Activated CD4-positive, alpha-beta memory T cell treated with anti-CD3 and anti-CD28 coated beads for 36 hours (primary cell): ENCODE measurements around the gene SMAD3. TPM values are rescaled to one million over a fixed set of nuclear protein-coding genes. Genes with fewer than 3 reads are reported as not detected.

Source experiments
- CTCF ChIA-PET: fragments of 350-600 bp; sonication (Branson Sonifier 250); formaldehyde crosslinking; loops from one replicate; lab custom pipeline; 2021; ENCODE audit warnings: antibody characterized with exemption, inconsistent platforms; lab: Charles Lee
- POLR2A ChIA-PET: fragments of 350-600 bp; sonication (Branson Sonifier 250); formaldehyde crosslinking; loops from one replicate; lab custom pipeline; 2021; ENCODE audit warnings: antibody characterized with exemption; lab: Charles Lee
- DNase-seq: peaks from one replicate; pipeline ENCODE4 v3.0.0-alpha.2; 2020
- H3K27ac Mint-ChIP-seq: one replicate; pipeline ENCODE4 v1.8.0; 2021; ENCODE audit warnings: mixed read lengths
- H3K27me3 Mint-ChIP-seq: one replicate; pipeline ENCODE4 v1.8.0; 2021; ENCODE audit warnings: mixed read lengths
- H3K36me3 Mint-ChIP-seq: one replicate; pipeline ENCODE4 v1.8.0; 2021; ENCODE audit warnings: mixed read lengths
- H3K4me1 Mint-ChIP-seq: one replicate; pipeline ENCODE4 v1.8.0; 2021; ENCODE audit warnings: low read depth, mixed read lengths
- H3K4me3 Mint-ChIP-seq: one replicate; pipeline ENCODE4 v1.8.0; 2021; ENCODE audit warnings: mild to moderate bottlenecking, mixed read lengths
- H3K9me3 Mint-ChIP-seq: one replicate; pipeline ENCODE4 v1.8.0; 2021; ENCODE audit warnings: mixed read lengths
- intact Hi-C: fragments of 100-400 bp; cut with micrococcal nuclease; formaldehyde crosslinking; loops from one replicate; pipeline ENCODE4 v1.15.1; 2023
- total RNA-seq, 2 experiments: library from RNA; stranded (reverse); gene quantifications; one replicate each; pipeline ENCODE4 v1.2.3, GENCODE V29; 2021

SMAD3 gene
- total RNA-seq, 2 experiments from 2014 or later, result 50.2 to 50.5 TPM

- peaks cover 9% of the 10 kb centered on the region for H3K4me1 Mint-ChIP-seq
- ChIA-PET CTCF (no interaction called here), POLR2A (no interaction called here)
- no peak overlapping the region for H3K4me3 Mint-ChIP-seq
- no peaks in the 10 kb centered on the region for H3K9me3 Mint-ChIP-seq
- H3K27me3 Mint-ChIP-seq, result no peaks in the 10 kb centered on the region
- peaks cover 27% of the 10 kb centered on the region for H3K36me3 Mint-ChIP-seq
- H3K27ac Mint-ChIP-seq, result no peak overlapping the region
- DNase-seq, result no peak
- intact Hi-C loops, result no loop called here
These were observed 151.5 kb downstream of the SMAD3 start for GRCh38 chr15:67216859-67217258.

- intact Hi-C loops, result no loop called here
- Mint-ChIP-seq H3K9me3 (no peaks in the 10 kb centered on the region), H3K27ac (no peak overlapping the region), H3K36me3 (peaks cover 27% of the 10 kb centered on the region), H3K4me3 (no peak overlapping the region), H3K4me1 (peaks cover 9% of the 10 kb centered on the region), H3K27me3 (no peaks in the 10 kb centered on the region)
- ChIA-PET CTCF (no interaction called here), POLR2A (no interaction called here)
- no peak for DNase-seq
These were observed 153.0 kb downstream of the SMAD3 start for GRCh38 chr15:67218428-67218827.

GRCh38 chr15:67219288-67219687 lies 153.9 kb downstream of the SMAD3 start:
- H3K36me3 Mint-ChIP-seq, result peaks cover 27% of the 10 kb centered on the region
- H3K4me3 Mint-ChIP-seq, result no peak overlapping the region
- intact Hi-C loops, result no loop called here
- no peak overlapping the region for H3K27ac Mint-ChIP-seq
- H3K27me3 Mint-ChIP-seq, result no peaks in the 10 kb centered on the region
- ChIA-PET POLR2A (no interaction called here), CTCF (no interaction called here)
- no peaks in the 10 kb centered on the region for H3K9me3 Mint-ChIP-seq
- peaks cover 9% of the 10 kb centered on the region for H3K4me1 Mint-ChIP-seq
- DNase-seq, result no peak

GRCh38 chr15:67224889-67225288 lies 159.5 kb downstream of the SMAD3 start:
- intact Hi-C loops, result no loop called here
- CTCF ChIA-PET, result no interaction called here
- H3K27ac Mint-ChIP-seq, result no peak overlapping the region

GRCh38 chr15:67225336-67225735 lies 159.9 kb downstream of the SMAD3 start:
- H3K4me3 Mint-ChIP-seq, result no peak overlapping the region
- H3K27me3 Mint-ChIP-seq, result no peaks in the 10 kb centered on the region
- intact Hi-C loops, result no loop called here
- POLR2A ChIA-PET, result no interaction called here
- H3K9me3 Mint-ChIP-seq, result no peaks in the 10 kb centered on the region
- H3K4me1 Mint-ChIP-seq, result peaks cover 7% of the 10 kb centered on the region
- H3K36me3 Mint-ChIP-seq, result peaks cover 16% of the 10 kb centered on the region
- H3K27ac Mint-ChIP-seq, result no peak overlapping the region
- CTCF ChIA-PET, result no interaction called here
- no peak for DNase-seq

More at GRCh38 chr15:67224889-67225288, 159.5 kb downstream of the SMAD3 start:
- H3K9me3 Mint-ChIP-seq, result no peaks in the 10 kb centered on the region
- no peak overlapping the region for H3K4me3 Mint-ChIP-seq
- peaks cover 15% of the 10 kb centered on the region for H3K36me3 Mint-ChIP-seq
- POLR2A ChIA-PET, result no interaction called here
- no peak for DNase-seq
- H3K4me1 Mint-ChIP-seq, result peaks cover 7% of the 10 kb centered on the region
- no peaks in the 10 kb centered on the region for H3K27me3 Mint-ChIP-seq

GRCh38 chr15:67227431-67227830 lies 162.0 kb downstream of the SMAD3 start:
- POLR2A ChIA-PET, result interaction anchor here (0.6 kb wide), 1 partner anchor 249 kb away, joined by 3 read pairs; no protein-coding TSS in a partner anchor
- Mint-ChIP-seq H3K4me3 (no peak overlapping the region), H3K27me3 (no peaks in the 10 kb centered on the region), H3K27ac (no peak overlapping the region), H3K9me3 (no peaks in the 10 kb centered on the region), H3K36me3 (peaks cover 25% of the 10 kb centered on the region), H3K4me1 (peaks cover 7% of the 10 kb centered on the region)
- CTCF ChIA-PET, result interaction anchor here (0.6 kb wide), 1 partner anchor 281 kb away, joined by 3 read pairs; no protein-coding TSS in a partner anchor
- DNase-seq, result no peak
- intact Hi-C loops, result no loop called here

- peaks cover 28% of the 10 kb centered on the region for H3K36me3 Mint-ChIP-seq
- no peak for DNase-seq
- ChIA-PET CTCF (no interaction called here), POLR2A (interaction anchor here (0.6 kb wide), 1 partner anchor 249 kb away, joined by 3 read pairs; no protein-coding TSS in a partner anchor)
- intact Hi-C loops, result no loop called here
- H3K27ac Mint-ChIP-seq, result no peak overlapping the region
- peaks cover 7% of the 10 kb centered on the region for H3K4me1 Mint-ChIP-seq
- H3K27me3 Mint-ChIP-seq, result no peaks in the 10 kb centered on the region
- no peaks in the 10 kb centered on the region for H3K9me3 Mint-ChIP-seq
- no peak overlapping the region for H3K4me3 Mint-ChIP-seq
These were observed 162.4 kb downstream of the SMAD3 start for GRCh38 chr15:67227846-67228245.

GRCh38 chr15:67228286-67228685 lies 162.9 kb downstream of the SMAD3 start:
- H3K4me1 Mint-ChIP-seq, result peaks cover 7% of the 10 kb centered on the region
- intact Hi-C loops, result no loop called here
- ChIA-PET CTCF (no interaction called here), POLR2A (no interaction called here)
- H3K27me3 Mint-ChIP-seq, result no peaks in the 10 kb centered on the region
- no peaks in the 10 kb centered on the region for H3K9me3 Mint-ChIP-seq
- H3K27ac Mint-ChIP-seq, result no peak overlapping the region
- DNase-seq, result no peak
- H3K4me3 Mint-ChIP-seq, result no peak overlapping the region
- peaks cover 32% of the 10 kb centered on the region for H3K36me3 Mint-ChIP-seq

GRCh38 chr15:67230504-67230903 lies 165.1 kb downstream of the SMAD3 start:
- intact Hi-C loops, result no loop called here
- no peaks in the 10 kb centered on the region for H3K27me3 Mint-ChIP-seq
- peaks cover 7% of the 10 kb centered on the region for H3K4me1 Mint-ChIP-seq
- no peak for DNase-seq
- H3K27ac Mint-ChIP-seq, result no peak overlapping the region
- ChIA-PET CTCF (no interaction called here), POLR2A (no interaction called here)
- H3K9me3 Mint-ChIP-seq, result no peaks in the 10 kb centered on the region
- peaks cover 44% of the 10 kb centered on the region for H3K36me3 Mint-ChIP-seq
- H3K4me3 Mint-ChIP-seq, result no peak overlapping the region

GRCh38 chr15:67232591-67232990 lies 167.2 kb downstream of the SMAD3 start:
- H3K27ac Mint-ChIP-seq, result no peak overlapping the region
- POLR2A ChIA-PET, result no interaction called here

GRCh38 chr15:67240235-67241131 lies 175.1 kb downstream of the SMAD3 start:
- no peaks in the 10 kb centered on the region for H3K9me3 Mint-ChIP-seq
- POLR2A ChIA-PET, result interaction anchor here (1.4 to 2.4 kb wide), 4 partner anchors 14 to 139 kb away, joined by 3 to 21 read pairs (median 10); partner anchors contain the start of genes AAGAB and IQCH
- peak overlapping the region; percentile 58 for H3K4me3 Mint-ChIP-seq
- intact Hi-C loops, result loop anchor here (1.0 to 10.0 kb wide), 14 partner anchors 14 to 597 kb away; partner anchors contain the start of genes AAGAB and IQCH
- H3K27me3 Mint-ChIP-seq, result no peaks in the 10 kb centered on the region
- peak; percentile 40 for DNase-seq
- CTCF ChIA-PET, result interaction anchor here (0.6 to 3.6 kb wide), 23 partner anchors 8 to 294 kb away, joined by 3 to 22 read pairs (median 4); partner anchors contain the start of genes AAGAB, IQCH and SMAD3
- peaks cover 48% of the 10 kb centered on the region for H3K4me1 Mint-ChIP-seq
- peak overlapping the region; percentile 92 for H3K27ac Mint-ChIP-seq
- peaks cover 9% of the 10 kb centered on the region for H3K36me3 Mint-ChIP-seq

More at GRCh38 chr15:67232591-67232990, 167.2 kb downstream of the SMAD3 start:
- H3K4me3 Mint-ChIP-seq, result no peak overlapping the region
- intact Hi-C loops, result no loop called here
- no peak for DNase-seq
- H3K27me3 Mint-ChIP-seq, result no peaks in the 10 kb centered on the region
- H3K9me3 Mint-ChIP-seq, result no peaks in the 10 kb centered on the region
- CTCF ChIA-PET, result no interaction called here
- H3K36me3 Mint-ChIP-seq, result peaks cover 44% of the 10 kb centered on the region
- peaks cover 7% of the 10 kb centered on the region for H3K4me1 Mint-ChIP-seq
